CD14-positive monocyte (primary cell): ENCODE data around the gene XIRP2. TPM values are rescaled to one million over a fixed set of nuclear protein-coding genes. Genes with fewer than 3 reads are reported as not detected.

Experiments
- DNase-seq, 3 donors: peaks; one replicate each; pipeline ENCODE4 v3.0.0-alpha.2; 2011 to 2022
- H2AFZ ChIP-seq: 2 replicates; pipeline ENCODE4 v1.6.0; 2012; ENCODE audit warnings: mild to moderate bottlenecking, low read depth, low read length, inconsistent platforms; ENCODE audit not compliant: insufficient read depth, poor library complexity, severe bottlenecking
- H3K27ac ChIP-seq, 2 donors: 1 replicate in 1 of 2; 2 replicates in 1 of 2; pipeline ENCODE4 v1.5.1; 2012 to 2013; ENCODE audit warnings: low read length in 2 of 2, control low read depth in 1 of 2, inconsistent platforms in 1 of 2, low read depth in 1 of 2, mild to moderate bottlenecking in 1 of 2
- H3K27me3 ChIP-seq, 2 donors: one replicate each; pipeline versions ENCODE4 v1.6.0 to v1.6.1; 2011 to 2013; ENCODE audit warnings: low read length in 2 of 2; ENCODE audit not compliant: control insufficient read depth in 2 of 2, insufficient read depth in 2 of 2
- H3K36me3 ChIP-seq, 2 donors: replicated peaks in 1 of 2; 1 replicate in 1 of 2; 2 replicates in 1 of 2; pipeline versions ENCODE4 v1.5.1 to v1.6.1; 2012 to 2013; ENCODE audit warnings: low read length in 2 of 2, control low read depth in 1 of 2, inconsistent platforms in 1 of 2, mild to moderate bottlenecking in 1 of 2; ENCODE audit not compliant: insufficient read depth in 2 of 2, control insufficient read depth in 1 of 2
- H3K4me1 ChIP-seq, 2 donors: 1 replicate in 1 of 2; 2 replicates in 1 of 2; pipeline versions ENCODE4 v1.5.1 to v1.6.1; 2012 to 2013; ENCODE audit warnings: low read length in 2 of 2, control low read depth in 1 of 2, inconsistent platforms in 1 of 2, mild to moderate bottlenecking in 1 of 2, moderate library complexity in 1 of 2; ENCODE audit not compliant: insufficient read depth in 2 of 2, control insufficient read depth in 1 of 2
- H3K4me2 ChIP-seq: replicated peaks from 2 replicates; pipeline ENCODE3; 2012; ENCODE audit warnings: low read length, moderate library complexity, mild to moderate bottlenecking; ENCODE audit not compliant: poor library complexity, severe bottlenecking; ENCODE audit errors: extremely low read depth
- H3K4me3 ChIP-seq, 3 experiments: fragments of 200-600 bp in 1 of 3; sonication (generic) in 1 of 3; replicated peaks in 1 of 3; 1 replicate in 2 of 3; 2 replicates in 1 of 3; pipeline ENCODE4 v1.5.1; 2011 to 2013; ENCODE audit warnings: low read length in 3 of 3, mild to moderate bottlenecking in 3 of 3, control low read depth in 2 of 3, low read depth in 2 of 3, inconsistent platforms in 1 of 3, moderate library complexity in 1 of 3
- H3K79me2 ChIP-seq: 2 replicates; pipeline ENCODE4 v1.6.0; 2012; ENCODE audit warnings: mild to moderate bottlenecking, control low read depth, inconsistent platforms, low read length, moderate library complexity; ENCODE audit not compliant: insufficient read depth
- H3K9ac ChIP-seq: 2 replicates; pipeline ENCODE4 v1.6.0; 2017; ENCODE audit warnings: low read length, mild to moderate bottlenecking; ENCODE audit not compliant: insufficient read depth, poor library complexity, severe bottlenecking
- H3K9me3 ChIP-seq, 2 donors: replicated peaks in 1 of 2; 1 replicate in 1 of 2; 2 replicates in 1 of 2; pipeline versions ENCODE4 v1.5.1 to v1.6.1; 2012 to 2013; ENCODE audit warnings: low read length in 2 of 2, control low read depth in 1 of 2; ENCODE audit not compliant: control insufficient read depth in 1 of 2, insufficient read depth in 1 of 2
- H4K20me1 ChIP-seq: 2 replicates; pipeline ENCODE4 v1.6.0; 2012; ENCODE audit warnings: mild to moderate bottlenecking, low read length, control low read depth, moderate library complexity; ENCODE audit not compliant: insufficient read depth
- H3K27ac Mint-ChIP-seq, 7 donors: one replicate each; pipeline ENCODE4 v1.8.0; 2020; ENCODE audit warnings: mild to moderate bottlenecking in 7 of 7, mixed read lengths in 7 of 7, moderate library complexity in 6 of 7, inconsistent platforms in 2 of 7
- H3K27me3 Mint-ChIP-seq, 3 donors: one replicate each; pipeline ENCODE4 v1.8.0; 2021 to 2022; ENCODE audit warnings: low read depth in 3 of 3, mild to moderate bottlenecking in 3 of 3, mixed read lengths in 3 of 3, moderate library complexity in 3 of 3, inconsistent platforms in 1 of 3
- H3K36me3 Mint-ChIP-seq, 2 donors: one replicate each; pipeline ENCODE4 v1.8.0; 2020; ENCODE audit warnings: mixed read lengths in 2 of 2, inconsistent platforms in 1 of 2, mild to moderate bottlenecking in 1 of 2
- H3K4me1 Mint-ChIP-seq: one replicate; pipeline ENCODE4 v1.8.0; 2020; ENCODE audit warnings: mild to moderate bottlenecking, mixed read lengths
- H3K4me3 Mint-ChIP-seq, 2 donors: one replicate each; pipeline ENCODE4 v1.8.0; 2020; ENCODE audit warnings: mild to moderate bottlenecking in 2 of 2, mixed read lengths in 2 of 2, moderate library complexity in 1 of 2
- H3K9me3 Mint-ChIP-seq, 7 donors: one replicate each; pipeline ENCODE4 v1.8.0; 2020 to 2022; ENCODE audit warnings: mixed read lengths in 7 of 7, mild to moderate bottlenecking in 6 of 7, moderate library complexity in 6 of 7, inconsistent platforms in 2 of 7
- WGBS: methylation state at CpG from one replicate; pipeline ENCODE4 v1.1.5; 2013; ENCODE audit warnings: missing lambda C conversion rate; ENCODE audit not compliant: insufficient coverage; 5-methylcytosine and 5-hydroxymethylcytosine counted together
- intact Hi-C, 2 donors: fragments of 100-400 bp; cut with micrococcal nuclease; formaldehyde crosslinking; loops; one replicate each; pipeline versions ENCODE4 v1.15.0 to v1.15.1; 2023
- polyA plus RNA-seq, 3 donors: library from polyadenylated mRNA; depleted of rRNA in 1 of 3; unstranded in 2 of 3; stranded (reverse) in 1 of 3; fragments of 300-500 nt in 2 of 3; fragments of >200 nt in 1 of 3; fragmentation: Illumina TruSeq in 2 of 3; gene quantifications; 1 replicate in 2 of 3; 2 replicates in 1 of 3; pipeline ENCODE4 v1.2.3, GENCODE V29; 2012 to 2021
- TF ChIP-seq, protein P1 (sequence below): fragments of 200-600 bp; IDR thresholded peaks from one replicate; pipeline ENCODE4 v1.8.0; 2022; ENCODE audit warnings: antibody characterized with exemption, mild to moderate bottlenecking

XIRP2 gene
- polyA plus RNA-seq, 3 donors, result not detected

DNA sequence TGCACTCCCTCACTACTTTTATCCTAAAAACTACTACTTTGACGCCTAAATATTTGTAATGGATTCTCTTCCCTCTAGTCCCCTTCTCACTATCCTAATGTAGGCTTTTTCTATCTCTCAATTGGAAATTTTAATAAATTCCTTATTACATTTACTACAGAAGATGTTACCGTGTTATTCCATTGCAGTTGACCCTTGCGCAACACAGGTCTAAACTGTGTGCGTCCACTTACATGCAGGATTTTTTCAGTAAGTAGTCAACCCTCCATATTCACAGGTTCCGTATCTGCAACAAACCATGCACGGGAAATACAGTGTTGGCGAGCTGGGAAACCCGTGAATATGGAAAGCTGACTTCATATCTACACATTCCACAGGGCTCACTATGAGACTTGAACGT is 239.8 kb downstream of the XIRP2 start:
- Mint-ChIP-seq H3K36me3 (no peaks in the 10 kb centered on the region), H3K27ac (no peak overlapping the region), H3K27me3 (no peaks in the 10 kb centered on the region), H3K4me1 (peaks cover 5% of the 10 kb centered on the region), H3K9me3 (no peaks in the 10 kb centered on the region), H3K4me3 (no peak overlapping the region)
- WGBS, result 92% methylated on average over 3 of the region's 9 CpGs
- Histone ChIP-seq H3K9me3 (no peaks in the 10 kb centered on the region), H3K9ac (no peak overlapping the region), H3K4me3 (no peak overlapping the region), H3K27ac (no peak overlapping the region), H3K4me1 (no peaks in the 10 kb centered on the region), H3K36me3 (no peaks in the 10 kb centered on the region), H2AFZ (no peak overlapping the region), H3K79me2 (no peaks in the 10 kb centered on the region), H3K4me2 (no peak overlapping the region), H4K20me1 (no peaks in the 10 kb centered on the region), H3K27me3 (no peaks in the 10 kb centered on the region)
- intact Hi-C loops, result no loop called here
- TF ChIP-seq, protein P1, sequence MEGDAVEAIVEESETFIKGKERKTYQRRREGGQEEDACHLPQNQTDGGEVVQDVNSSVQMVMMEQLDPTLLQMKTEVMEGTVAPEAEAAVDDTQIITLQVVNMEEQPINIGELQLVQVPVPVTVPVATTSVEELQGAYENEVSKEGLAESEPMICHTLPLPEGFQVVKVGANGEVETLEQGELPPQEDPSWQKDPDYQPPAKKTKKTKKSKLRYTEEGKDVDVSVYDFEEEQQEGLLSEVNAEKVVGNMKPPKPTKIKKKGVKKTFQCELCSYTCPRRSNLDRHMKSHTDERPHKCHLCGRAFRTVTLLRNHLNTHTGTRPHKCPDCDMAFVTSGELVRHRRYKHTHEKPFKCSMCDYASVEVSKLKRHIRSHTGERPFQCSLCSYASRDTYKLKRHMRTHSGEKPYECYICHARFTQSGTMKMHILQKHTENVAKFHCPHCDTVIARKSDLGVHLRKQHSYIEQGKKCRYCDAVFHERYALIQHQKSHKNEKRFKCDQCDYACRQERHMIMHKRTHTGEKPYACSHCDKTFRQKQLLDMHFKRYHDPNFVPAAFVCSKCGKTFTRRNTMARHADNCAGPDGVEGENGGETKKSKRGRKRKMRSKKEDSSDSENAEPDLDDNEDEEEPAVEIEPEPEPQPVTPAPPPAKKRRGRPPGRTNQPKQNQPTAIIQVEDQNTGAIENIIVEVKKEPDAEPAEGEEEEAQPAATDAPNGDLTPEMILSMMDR, result no peak
- no peak for DNase-seq

DNA sequence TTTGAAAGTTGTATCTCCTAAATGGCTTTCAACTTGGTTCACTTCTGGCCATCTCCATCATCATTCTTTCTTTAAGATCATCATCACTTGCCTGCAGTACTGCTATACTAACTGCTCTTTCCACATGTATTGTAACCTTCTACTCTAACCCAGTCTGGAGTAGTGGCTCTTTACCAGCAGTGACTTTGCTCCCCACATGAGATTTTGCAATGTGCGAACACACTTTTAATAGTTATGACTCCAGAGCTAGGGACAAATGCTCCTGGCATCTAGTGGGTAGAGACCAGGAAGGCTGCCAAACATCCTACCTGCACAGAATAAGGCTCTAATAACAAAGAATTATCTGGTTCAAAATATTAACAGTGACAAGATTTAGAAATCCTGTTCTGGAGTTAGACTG is 243.8 kb downstream of the XIRP2 start:
- no peak overlapping the region for H3K4me3 ChIP-seq
- no peak for DNase-seq
- no peak overlapping the region for H3K27ac Mint-ChIP-seq
- no peaks in the 10 kb centered on the region for H3K79me2 ChIP-seq
- H3K27me3 ChIP-seq, result no peaks in the 10 kb centered on the region
- H2AFZ ChIP-seq, result no peak overlapping the region
- no CpG with 5 or more reads among the region's 1 CpG for WGBS
- no peak overlapping the region for H3K9ac ChIP-seq
- intact Hi-C loops, result no loop called here
- H3K4me2 ChIP-seq, result no peak overlapping the region
- H3K4me1 Mint-ChIP-seq, result peaks cover 8% of the 10 kb centered on the region
- H3K36me3 Mint-ChIP-seq, result no peaks in the 10 kb centered on the region
- H3K4me1 ChIP-seq, result no peaks in the 10 kb centered on the region
- no peaks in the 10 kb centered on the region for H3K27me3 Mint-ChIP-seq
- no peak overlapping the region for H3K27ac ChIP-seq
- H4K20me1 ChIP-seq, result no peaks in the 10 kb centered on the region
- no peaks in the 10 kb centered on the region for H3K36me3 ChIP-seq
- H3K4me3 Mint-ChIP-seq, result no peak overlapping the region
- TF ChIP-seq, protein P1, result no peak
- no peaks in the 10 kb centered on the region for H3K9me3 ChIP-seq
- no peaks in the 10 kb centered on the region for H3K9me3 Mint-ChIP-seq
